ENCODE measurements around the gene LGMN.

The LGMN gene

DNA sequence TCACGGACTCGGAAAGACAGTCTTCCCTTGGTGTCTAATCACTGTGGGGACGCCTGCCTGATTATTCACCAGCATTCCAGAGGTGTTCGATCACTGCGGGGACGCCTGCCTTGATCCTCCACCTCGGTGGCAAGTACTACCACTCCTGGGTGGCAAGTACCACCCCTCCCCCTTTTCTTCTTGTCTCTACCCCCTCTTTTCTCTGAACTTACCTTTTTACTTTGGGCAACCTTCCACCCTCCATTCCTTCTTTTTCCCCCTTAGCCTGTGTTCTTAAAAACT is 12.0 kb upstream of the LGMN start:
- DNase-seq (ENCODE audit: low read depth in 2 of 2), result no peak

DNA sequence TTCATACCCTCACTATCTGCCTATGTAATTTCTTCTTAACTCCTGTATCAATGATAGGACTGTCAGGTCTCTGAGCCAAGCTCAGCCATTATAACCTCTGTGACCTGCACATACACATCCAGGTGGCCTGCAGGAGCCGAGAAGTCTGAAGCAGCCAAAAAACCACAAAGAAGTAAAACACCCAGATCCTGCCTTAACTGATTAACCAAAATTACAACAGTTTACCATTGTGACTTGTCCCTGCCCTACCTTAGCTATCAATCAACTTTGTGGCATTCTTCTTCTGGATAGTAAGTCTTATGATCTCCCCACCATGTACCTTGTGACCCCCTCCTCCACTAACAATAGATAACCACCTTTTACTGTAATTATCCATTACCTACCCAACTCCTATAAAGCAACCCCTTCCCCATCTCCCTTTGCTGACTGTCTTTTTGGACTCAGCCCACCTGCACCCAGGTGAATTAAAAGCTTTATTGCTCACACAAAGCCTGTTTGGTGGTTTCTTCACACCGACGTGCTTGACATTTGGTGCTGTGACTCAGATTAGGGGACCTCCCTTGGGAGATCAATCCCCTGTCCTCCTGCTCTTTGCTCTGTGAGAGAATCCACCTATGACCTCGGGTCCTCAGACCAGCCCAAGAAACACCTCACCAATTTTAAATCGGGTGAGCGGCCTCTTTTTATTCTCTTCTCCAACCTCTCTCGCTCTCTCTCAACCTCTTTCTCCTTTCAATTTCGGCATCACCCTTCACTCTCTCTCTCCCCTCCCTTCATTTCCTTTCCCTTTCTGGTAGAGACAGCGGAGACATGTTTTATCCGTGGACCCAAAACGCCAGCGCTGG is 11.5 kb upstream of the LGMN start:
- no peak for DNase-seq (ENCODE audit: low read depth in 2 of 2)

DNA sequence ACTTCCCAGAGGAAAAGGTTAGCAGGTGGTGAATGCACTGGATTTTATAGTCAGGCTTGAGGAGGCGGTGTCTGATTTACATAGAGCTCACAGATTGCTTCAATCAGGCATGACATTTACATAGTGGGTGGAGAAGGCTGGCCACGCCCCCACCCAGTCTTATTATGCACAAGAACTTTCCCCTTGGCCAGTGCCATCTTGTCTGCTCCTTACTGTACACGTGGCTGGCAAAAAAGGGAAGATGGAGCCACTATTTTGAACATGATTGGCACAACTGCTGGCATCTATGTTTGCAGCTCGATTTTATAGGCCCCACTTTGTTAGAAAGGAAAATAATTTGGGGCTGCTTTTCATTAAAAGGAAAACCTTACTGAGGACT is 10.9 kb upstream of the LGMN start:
- DNase-seq (ENCODE audit: low read depth in 2 of 2), result no peak

DNA sequence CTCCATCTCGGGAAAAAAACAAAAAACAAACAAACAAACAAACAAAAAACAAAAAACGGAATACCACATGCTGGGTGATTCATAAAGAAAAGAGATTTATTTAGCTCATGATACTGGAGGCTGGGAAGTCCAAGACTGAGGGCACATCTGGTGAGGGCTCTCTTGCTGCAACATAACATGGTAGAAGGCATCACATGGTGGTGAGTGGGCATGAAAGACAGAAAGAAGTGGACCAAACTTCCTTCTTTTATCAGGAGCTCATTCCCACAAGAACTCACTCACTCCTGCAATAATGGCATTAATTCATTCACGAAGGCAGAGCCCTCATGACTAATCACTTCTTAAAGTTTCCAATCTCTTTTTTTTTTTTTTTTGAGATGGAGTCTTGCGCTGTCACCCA is 8.0 kb upstream of the LGMN start:
- DNase-seq (ENCODE audit: low read depth in 2 of 2), result no peak

DNA sequence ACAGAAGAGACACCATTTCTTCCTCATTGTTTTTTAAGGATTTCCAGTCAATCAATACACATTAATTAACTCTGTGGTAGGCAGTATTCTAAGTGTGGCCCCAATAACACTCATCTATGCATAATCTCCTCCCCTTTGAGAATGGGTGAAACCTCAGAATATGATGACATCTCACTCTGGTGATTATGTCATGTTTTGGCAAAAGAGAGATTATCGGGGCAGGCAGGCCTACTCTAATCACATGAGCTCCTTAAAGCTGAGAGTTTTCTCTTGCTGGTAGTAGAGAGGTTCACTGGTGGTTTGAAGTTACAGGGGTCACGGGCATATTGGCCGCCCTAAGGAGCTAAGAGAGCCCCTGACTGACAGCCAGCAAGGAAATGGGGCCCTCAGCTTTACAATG is 7.1 kb upstream of the LGMN start:
- no peak for DNase-seq (ENCODE audit: low read depth in 2 of 2)

DNA sequence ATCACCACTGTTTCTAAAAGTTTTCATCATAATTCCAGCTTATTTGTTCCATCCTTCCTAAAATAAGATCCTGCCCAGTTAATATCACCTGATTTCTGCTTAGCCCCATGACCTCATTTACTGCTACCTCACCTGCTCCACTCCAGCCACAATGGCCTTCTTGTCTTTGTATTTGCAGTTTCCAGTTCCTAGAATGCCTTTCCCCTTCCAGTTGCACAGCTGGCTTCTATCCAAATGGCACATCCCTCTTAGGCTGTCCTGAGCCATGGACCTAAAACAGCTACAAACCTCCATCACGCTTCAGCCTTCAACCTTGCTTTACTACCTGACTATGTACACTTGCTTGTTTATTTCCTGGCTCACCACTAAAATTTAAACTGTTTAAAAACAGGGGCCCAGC is 6.5 kb upstream of the LGMN start:
- no peak for DNase-seq (ENCODE audit: low read depth in 2 of 2)

DNA sequence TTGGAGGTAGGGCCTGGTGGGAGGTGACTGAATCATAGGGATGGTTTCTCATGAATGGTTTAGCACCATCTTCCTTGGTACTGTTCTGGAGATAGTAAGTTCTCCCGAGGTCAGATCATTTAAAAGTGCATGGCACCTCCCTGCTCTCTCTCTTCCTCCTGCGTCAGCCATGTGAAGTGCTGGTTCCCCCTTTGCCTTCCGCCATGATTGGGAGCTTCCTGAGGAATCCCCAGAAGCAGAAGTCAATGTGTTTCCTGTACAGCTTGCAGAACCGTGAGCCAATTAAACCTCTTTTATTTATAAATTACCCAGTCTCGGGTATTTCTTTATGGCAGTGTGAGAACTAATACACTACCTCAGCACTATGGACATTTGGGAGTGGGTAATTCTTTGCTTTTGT is 4.8 kb upstream of the LGMN start:
- no peak for DNase-seq (ENCODE audit: low read depth in 2 of 2)

DNA sequence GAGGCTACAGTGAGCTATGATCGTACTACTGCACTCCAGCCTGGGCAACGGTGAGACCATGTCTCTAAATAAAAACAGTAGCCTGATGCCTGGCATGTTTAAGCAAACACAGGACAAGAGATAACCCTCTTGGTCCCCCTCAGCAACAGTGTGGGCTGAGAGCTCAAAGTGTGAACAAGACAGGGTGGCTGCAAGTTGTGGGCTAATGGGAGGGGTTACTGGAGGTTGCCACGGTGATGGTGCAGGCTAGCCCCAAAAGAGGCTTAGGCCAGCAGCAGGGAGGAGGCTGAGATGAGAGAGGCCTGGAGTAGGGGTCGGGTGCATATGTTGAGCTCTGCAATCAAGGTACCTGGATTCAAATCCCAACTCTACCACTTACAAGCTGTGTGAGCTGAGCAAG is 3.4 kb upstream of the LGMN start:
- no peak for DNase-seq (ENCODE audit: low read depth in 2 of 2)

DNA sequence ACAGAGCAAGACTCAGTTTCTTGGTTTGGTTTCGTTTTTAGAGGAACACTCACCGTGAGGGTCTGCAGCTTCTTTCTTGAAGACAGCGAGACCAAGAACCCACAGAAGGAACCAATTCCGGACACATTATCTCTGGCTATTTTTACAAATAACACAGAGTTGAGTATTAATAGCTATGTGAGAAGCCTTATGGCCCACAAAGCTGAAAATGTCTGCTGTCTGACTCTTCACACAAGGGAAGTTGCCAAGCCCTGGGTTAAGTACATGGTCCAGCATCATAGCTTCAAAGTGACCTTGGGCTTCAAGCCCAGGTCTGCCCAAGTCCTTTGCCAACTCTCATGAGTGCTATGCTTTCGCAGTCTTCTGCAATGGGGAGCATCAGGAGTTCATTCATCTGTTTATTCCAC is 2.6 kb upstream of the LGMN start:
- DNase-seq (ENCODE audit: low read depth in 2 of 2), result no peak

DNA sequence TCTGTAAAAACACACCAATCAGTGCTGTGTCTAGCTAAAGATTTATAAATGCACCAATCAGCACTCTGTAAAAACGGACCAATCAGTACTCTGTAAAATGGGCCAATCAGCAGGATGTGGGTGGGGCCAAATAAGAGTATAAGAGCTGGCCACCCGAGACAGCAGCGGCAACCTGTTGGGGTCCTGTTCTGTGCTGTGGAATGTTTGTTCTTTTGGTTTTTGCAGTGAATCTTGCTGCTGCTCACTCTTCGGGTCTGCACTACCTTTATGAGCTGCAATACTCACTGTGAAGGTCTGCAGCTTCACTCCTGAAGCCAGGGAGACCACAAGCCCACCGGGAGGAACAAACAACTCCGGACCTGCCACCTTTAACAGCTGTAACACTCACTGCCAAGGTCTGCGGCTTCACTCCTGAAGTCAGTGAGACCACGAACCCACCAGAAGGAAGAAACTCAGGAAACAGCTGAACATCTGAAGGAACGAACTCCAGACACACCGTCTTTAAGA is 1.8 kb upstream of the LGMN start:
- peak in 1 of 2 donors; percentile 24 for DNase-seq (ENCODE audit: low read depth in 2 of 2)

DNA sequence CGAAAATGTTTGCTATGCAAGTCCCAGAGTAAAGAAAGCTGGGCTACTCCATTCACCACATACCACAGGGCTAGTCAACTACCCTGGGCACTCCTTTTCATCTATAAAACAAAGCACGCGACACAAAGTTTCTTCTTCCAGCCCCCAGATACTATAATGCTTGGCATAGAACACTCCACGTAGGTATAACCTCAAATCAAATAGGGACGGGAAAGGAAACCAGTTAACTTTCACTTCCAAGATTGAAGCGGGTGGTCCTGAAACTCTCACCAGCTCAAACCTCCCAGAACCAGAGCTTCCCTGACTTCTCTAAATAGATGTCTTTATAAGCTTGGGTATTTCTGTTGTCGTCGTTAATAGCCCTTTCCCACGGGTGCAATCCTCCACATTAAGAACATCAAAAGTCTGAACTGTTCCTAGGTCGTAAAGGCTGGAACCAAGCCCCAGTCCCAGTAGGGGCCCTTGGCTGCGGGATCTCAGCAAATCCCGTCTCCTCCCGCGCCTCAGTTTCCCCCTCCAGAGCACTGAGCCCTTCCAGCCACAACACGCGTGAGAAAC is 647 bp downstream of the LGMN start:
- no peak for DNase-seq (ENCODE audit: low read depth in 2 of 2)

DNA sequence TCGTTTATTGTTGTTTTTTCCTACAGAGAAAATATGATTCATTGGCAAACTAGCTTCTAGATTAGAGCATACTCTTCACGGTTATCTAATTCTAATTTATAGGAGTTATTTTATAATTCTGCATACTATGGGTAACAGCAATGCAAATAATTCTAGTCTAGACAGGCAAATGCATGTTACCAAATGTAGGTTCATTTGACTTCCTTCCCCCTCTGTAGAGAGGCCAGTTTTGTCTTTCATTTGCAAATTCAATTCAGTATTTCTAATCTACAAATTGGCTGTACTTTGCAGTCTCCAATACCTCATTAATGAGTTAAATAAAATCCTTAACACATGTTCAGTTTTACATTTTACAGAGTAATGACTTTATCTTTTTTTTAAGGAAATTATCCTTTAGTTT is 4.2 kb downstream of the LGMN start:
- DNase-seq (ENCODE audit: low read depth in 2 of 2), result no peak

DNA sequence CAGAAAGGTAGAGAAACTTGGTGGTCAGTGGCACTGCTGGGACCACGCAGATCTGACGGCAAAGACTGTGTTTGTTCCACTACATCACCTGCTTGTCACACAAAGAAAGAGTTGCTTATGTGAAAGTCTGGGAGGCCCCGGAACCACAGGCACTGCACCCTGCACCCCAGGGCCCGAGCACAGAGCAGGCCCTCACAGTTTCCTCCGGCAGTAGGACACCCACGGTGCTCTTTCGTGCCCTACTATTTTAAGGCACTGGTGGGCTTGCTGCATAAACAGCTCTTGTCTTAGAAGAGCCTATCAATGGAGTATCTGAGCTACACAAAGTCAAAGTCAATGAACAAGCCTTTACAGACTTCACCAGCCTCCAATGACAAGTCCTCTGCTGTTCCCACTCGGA is 8.0 kb downstream of the LGMN start:
- DNase-seq (ENCODE audit: low read depth in 2 of 2), result no peak

DNA sequence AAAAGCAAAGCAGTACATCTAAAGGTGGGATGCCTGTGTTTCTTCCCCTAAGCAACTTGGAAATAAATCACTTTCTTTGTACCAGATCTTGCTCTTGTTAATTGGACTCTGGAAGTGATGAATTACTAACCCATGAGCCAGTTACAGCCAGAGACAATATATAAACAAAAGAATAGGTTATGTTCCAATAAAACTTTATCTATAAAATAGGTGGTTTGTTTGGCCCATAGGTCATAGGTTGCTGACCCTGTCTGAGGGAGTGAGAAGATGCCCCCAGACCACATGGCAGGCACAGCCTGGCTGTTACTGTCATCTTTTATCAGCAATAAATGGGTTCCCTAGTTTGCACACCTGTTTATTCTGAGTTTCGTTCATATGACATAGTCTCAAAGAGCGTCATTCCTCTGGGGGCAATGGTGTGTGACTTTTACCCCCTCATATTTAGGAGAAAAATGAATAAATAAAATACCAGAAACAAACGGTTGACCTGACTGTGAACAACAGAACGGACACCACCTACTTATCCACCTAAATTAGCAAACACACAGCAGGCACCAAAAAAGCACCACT is 10.7 kb downstream of the LGMN start:
- no peak for DNase-seq (ENCODE audit: low read depth in 2 of 2)

DNA sequence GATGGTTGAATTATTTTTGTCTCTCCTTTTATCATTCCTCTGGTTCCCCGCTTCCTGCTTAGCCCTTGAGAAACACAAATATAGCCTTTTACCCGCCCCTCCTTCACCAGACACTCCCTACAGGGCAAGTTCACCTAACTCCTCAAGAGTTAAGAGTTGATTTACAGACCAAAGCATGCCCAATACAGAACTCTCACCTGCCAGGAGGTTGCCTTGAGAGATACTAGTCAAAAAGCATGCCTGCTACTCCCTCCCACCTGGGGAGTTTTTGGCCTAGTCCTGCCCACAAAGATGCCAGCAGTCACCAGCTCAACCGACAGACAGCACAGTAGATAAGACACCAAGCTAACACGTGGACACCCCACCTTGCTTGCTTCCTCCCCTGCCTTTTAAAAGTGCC is 11.2 kb downstream of the LGMN start:
- DNase-seq (ENCODE audit: low read depth in 2 of 2), result no peak

DNA sequence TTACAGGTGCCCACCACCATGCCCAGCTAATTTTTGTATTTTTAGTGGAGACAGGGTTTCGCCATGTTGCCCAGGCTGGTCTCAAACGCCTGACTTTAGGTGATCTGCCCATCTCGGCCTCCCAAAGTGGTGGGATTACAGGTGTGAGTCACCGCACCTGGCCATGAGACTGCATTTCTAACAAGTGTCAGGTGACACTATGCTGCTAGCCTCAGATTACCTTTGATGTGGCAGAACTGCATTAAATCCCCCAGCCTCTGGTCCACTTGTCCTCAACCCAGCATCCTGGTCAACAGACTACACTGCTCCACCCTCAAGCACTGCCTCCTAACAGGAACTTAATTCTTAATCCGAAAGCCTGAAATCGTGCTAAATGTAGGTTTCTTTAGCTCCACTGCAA is 13.1 kb downstream of the LGMN start:
- DNase-seq (ENCODE audit: low read depth in 2 of 2), result no peak

DNA sequence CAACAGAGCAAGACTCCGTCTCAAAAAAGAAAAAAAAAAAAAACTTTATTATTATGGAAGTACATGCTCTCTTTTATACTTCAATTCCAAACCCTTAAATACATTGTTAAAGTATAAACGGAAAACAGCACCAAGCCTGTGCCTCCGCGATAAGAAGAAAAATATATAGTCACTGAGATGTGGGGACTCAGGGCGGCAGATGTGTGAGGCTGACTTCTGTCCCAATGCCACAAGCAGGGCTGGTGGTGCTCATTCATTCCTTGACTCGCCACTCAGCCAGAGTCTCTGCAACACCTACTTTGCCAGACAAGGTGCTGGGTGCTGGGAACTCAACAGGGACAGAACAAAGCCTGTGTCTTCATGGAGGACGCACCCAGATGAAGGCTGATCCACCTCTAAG is 13.8 kb downstream of the LGMN start:
- DNase-seq (ENCODE audit: low read depth in 2 of 2), result no peak

DNA sequence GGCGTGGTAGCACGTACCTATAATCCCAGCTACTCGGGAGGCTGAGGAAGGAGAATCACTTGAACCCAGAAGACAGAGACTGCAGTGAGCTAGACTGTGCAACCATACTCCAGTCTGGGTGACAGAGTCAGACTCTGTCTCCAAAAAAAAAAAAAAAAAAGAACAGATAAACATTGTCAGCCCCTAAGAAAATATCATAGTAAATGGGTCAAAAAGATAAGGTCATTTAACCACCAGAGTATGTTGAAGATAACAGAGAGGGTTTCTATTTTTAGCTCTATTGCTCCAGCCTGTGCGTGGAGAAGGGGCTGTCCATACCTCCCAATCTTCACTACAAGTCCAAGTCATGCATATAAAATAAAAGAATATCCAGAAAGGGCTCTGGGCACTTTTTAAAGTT is 15.4 kb downstream of the LGMN start:
- DNase-seq (ENCODE audit: low read depth in 2 of 2), result no peak

DNA sequence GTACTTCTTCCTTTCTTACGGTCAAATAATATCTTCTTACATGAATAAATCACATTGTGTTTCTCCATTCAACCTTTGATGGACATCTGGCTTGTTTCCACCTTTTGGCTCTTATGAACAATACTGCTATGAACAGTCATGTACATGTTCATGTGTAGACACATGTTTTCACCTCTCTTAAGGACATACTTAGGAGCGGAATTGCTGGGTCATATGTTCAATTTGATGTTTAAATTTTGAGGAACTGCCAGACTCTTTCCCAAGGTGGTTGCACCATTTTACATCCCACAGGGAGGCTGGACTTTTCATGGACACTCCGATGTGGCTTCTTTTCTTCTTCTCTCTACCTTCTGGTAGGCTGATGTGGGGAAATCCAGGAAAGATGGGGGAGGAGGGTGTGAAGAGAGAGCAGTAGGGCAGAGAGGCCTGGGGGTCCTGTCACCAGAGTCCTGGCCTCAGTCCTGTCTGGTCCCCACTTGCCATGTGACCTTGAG is 16.8 kb downstream of the LGMN start:
- no peak for DNase-seq (ENCODE audit: low read depth in 2 of 2)

DNA sequence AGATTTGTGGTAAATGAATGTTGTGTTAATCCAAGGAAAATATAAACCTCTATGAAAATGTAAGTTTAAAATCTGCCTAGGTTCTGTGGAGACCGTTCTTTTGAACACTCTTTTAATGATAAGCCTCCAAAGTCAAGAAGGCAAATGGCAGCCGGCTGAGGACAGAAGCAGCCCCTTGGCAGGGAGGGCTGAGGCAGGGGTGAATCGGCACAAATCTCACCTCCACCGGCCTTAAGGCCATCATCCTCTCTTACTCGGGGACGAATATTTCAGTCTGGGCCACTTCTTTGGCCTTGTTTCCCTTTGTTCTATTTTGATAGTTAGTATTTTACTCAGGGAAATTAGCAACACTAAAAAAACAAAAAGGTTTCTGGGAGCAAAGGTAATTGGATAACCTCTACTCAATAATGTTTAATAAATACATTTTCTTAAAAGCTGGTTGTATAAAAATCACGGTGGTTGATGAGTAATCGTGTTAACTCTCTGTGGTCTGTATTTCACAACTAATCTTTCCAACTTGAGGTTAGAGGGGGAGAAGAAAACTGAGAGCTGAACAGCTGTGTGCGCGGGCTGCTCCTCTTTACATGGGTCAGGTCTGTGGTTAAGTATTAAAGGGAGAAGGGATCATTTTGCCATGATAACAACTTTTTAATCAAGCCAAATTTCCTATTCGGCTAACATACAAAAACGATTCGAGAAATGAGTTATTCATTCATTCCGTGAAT is 18.6 kb downstream of the LGMN start:
- DNase-seq (ENCODE audit: low read depth in 2 of 2), result no peak

DNA sequence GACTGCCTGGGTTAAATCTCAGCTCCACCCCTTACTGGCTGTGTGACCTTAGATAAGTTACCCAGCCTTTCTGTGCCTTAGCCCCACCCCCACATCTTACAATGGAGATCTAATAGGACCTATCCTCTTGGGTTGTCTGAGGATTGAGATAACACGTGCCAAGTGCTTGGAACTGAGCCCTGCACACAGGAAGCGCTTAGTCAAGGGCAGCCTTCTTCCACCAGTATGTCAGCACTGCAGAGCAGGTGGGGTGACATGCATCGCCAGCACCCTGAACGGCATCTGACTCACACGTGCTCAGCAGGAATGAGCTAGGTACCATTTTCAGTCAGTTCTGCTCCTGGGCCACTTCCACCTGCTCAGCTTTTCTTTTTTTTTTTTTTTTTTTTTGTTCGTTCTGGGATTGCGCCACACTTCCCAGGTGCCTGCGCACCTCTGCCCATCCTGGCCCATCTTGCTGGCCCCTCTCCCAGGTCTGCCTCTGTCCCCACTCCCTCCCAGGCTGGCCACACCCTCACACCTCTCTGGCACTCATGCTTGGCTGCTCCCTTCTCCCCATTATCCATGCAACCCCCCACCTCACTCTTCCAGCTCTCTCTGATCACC is 19.6 kb downstream of the LGMN start:
- peak in 1 of 2 donors; percentile 33 for DNase-seq (ENCODE audit: low read depth in 2 of 2)

DNA sequence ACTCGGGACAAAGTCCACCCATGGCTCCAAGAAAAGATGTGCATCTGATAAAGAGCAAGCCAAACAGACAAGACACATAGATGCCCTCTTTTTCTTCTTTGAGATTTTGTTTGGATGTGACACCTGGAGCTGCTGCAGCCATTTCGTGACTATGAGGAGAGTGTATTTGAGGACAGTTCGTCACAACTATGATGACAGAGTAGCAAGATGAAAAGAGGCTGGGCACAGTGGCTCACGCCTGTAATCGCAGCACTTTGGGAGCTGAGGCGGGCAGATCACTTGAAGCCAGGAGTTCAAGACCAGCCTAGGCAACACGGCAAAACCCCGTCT is 21.5 kb downstream of the LGMN start:
- DNase-seq (ENCODE audit: low read depth in 2 of 2), result no peak

Data from activated CD4-positive, alpha-beta T cell treated with anti-CD3 and anti-CD28 coated beads for 24 hours (primary cell).